Epithelial cell of proximal tubule (primary cell): ENCODE results near the gene CARD14. TPM values are rescaled to one million over a fixed set of nuclear protein-coding genes. Genes with fewer than 3 reads are reported as not detected.

Experiments
- DNase-seq: peaks from one replicate; pipeline ENCODE4 v3.0.0-alpha.2; 2011; ENCODE audit warnings: low read depth
- H3K4me3 ChIP-seq: 2 replicates; pipeline ENCODE4 v1.5.1; 2011; ENCODE audit warnings: low read depth, mild to moderate bottlenecking, low read length
- CTCF ChIP-seq: conservative IDR thresholded peaks from 2 replicates; pipeline ENCODE4 v1.5.1; 2012; ENCODE audit warnings: low read depth, mild to moderate bottlenecking, low read length
- total RNA-seq: library from RNA; depleted of rRNA; stranded (reverse); fragments of >200 nt; gene quantifications from 2 replicates; pipeline ENCODE4 v1.2.3, GENCODE V29; 2015

The CARD14 gene
- total RNA-seq, 1 donor from 2014 or later = 0.06 TPM

DNA sequence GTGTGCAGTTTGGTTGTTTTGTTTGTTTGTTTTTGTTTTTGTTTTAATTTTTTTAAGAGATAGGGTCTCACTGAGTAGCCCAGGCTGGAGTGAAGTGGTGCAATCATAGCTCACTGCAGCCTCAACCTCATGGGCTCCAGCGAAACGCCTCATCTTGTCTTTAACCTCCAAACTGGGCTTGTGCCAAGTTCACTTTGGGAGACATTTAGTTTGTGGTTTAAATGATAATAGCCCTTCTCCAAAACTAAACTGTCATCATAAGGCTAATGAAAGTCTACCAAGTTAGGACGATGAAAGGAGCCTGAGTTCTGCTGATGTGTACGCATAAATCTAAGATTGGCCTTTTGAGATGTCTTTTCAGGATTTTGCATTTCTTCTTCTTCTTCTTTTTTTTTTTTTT, 6.5 kb upstream of the CARD14 start:
- no peak overlapping the region for H3K4me3 ChIP-seq
- no peak for TF ChIP-seq CTCF
- DNase-seq = no peak

GRCh38 chr17:80164185-80164584, 5.6 kb upstream of the CARD14 start:
- no peak overlapping the region for H3K4me3 ChIP-seq
- TF ChIP-seq CTCF = no peak
- no peak for DNase-seq

DNA sequence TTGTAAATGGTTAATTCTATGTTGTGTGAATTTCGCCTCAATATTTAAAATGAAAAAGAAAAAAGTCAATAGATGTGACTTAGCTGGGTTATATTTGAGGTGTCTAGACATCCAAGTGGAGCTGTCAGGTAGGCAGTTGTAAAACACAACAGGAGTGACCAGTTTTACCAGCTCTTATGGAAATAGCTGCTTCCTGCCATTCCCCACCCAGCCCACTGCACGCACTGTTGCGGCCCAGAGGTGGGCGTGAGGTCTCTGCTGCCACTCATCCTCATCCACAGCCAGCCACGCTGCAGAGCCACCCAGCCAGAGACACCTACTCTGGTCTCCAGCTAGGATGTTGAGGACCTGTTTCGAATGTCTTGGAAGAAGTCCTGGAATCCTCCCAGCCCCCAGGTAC, 3.4 kb upstream of the CARD14 start:
- DNase-seq = no peak
- H3K4me3 ChIP-seq = no peak overlapping the region
- no peak for TF ChIP-seq CTCF

GRCh38 chr17:80168371-80168770, 1.5 kb upstream of the CARD14 start:
- no peak overlapping the region for H3K4me3 ChIP-seq
- no peak for TF ChIP-seq CTCF

DNA sequence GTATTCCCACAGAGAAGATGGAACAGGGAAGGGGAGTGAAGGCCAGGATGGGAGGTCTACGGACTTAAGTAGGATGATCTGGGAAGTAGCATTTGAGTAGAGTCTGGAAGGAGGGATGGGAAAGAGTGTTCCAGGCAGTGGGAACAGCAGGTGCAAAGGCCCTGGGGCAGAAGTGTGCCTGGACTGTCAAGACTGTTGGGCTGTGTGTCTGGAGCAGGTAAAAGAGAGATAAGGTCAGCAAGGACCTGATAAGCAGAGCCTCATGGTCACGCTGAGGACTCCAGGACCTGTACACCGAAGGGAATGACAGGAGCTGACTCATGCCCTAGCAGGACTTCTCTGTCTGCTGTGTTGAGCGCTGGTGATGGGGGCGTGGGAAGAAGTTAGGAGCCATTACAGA, 723 bp upstream of the CARD14 start:
- DNase-seq = no peak
- no peak for TF ChIP-seq CTCF
- no peak overlapping the region for H3K4me3 ChIP-seq

More at GRCh38 chr17:80168371-80168770, 1.5 kb upstream of the CARD14 start:
- no peak for DNase-seq

DNA sequence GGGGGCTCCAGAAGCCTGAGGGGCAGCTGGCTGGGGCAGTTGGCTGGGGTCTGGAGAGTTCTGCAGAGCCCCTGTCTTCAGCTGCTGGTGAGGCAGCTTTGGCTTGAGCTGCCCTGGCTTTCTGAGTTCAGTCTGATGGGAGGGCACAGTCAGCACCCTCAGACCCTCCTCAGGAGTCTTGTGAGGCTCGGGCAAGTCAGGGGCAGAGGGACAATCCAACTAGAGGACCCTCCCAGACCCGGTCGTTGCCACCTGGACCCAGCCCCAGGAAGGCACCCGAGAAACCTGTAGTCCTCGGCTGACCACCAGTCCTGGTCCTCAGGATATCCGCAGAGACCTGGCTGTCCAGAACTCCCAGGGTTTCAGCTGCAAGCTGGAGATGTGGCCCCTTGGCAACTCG, 1.9 kb downstream of the CARD14 start:
- no peak overlapping the region for H3K4me3 ChIP-seq
- TF ChIP-seq CTCF = no peak
- no peak for DNase-seq

- no peak for TF ChIP-seq CTCF
- DNase-seq = no peak
These were observed 3.3 kb downstream of the CARD14 start for GRCh38 chr17:80173126-80173525.

More at GRCh38 chr17:80173126-80173525, 3.3 kb downstream of the CARD14 start:
- H3K4me3 ChIP-seq = no peak overlapping the region
